IPS-18a (cell line): ENCODE measurements around the gene MYBPHL.

Experiments
- H3K27ac ChIP-seq: one replicate; pipeline ENCODE4 v1.5.1; 2013; ENCODE audit warnings: low read length
- H3K27me3 ChIP-seq: one replicate; pipeline ENCODE4 v1.6.1; 2013; ENCODE audit warnings: mild to moderate bottlenecking, low read length; ENCODE audit not compliant: control insufficient read depth, insufficient read depth
- H3K36me3 ChIP-seq: one replicate; pipeline ENCODE4 v1.6.1; 2013; ENCODE audit warnings: low read depth, low read length; ENCODE audit not compliant: control insufficient read depth
- H3K4me1 ChIP-seq: one replicate; pipeline ENCODE4 v1.6.1; 2013; ENCODE audit warnings: low read depth, low read length; ENCODE audit not compliant: control insufficient read depth
- H3K4me3 ChIP-seq: one replicate; pipeline ENCODE4 v1.5.1; 2013; ENCODE audit warnings: low read length
- H3K9ac ChIP-seq: one replicate; pipeline ENCODE4 v1.6.1; 2013; ENCODE audit warnings: mild to moderate bottlenecking, low read length, moderate library complexity
- H3K9me3 ChIP-seq: one replicate; pipeline ENCODE4 v1.6.1; 2013; ENCODE audit warnings: low read depth, low read length; ENCODE audit not compliant: control insufficient read depth

MYBPHL gene

GRCh38 chr1:109267743-109268300, 39.0 kb downstream of the MYBPHL start:
- Histone ChIP-seq H3K9me3 (no peaks in the 10 kb centered on the region), H3K36me3 (peaks cover 38% of the 10 kb centered on the region), H3K4me1 (no peaks in the 10 kb centered on the region), H3K27me3 (no peaks in the 10 kb centered on the region), H3K27ac (no peak overlapping the region), H3K9ac (no peak overlapping the region), H3K4me3 (no peak overlapping the region)

DNA sequence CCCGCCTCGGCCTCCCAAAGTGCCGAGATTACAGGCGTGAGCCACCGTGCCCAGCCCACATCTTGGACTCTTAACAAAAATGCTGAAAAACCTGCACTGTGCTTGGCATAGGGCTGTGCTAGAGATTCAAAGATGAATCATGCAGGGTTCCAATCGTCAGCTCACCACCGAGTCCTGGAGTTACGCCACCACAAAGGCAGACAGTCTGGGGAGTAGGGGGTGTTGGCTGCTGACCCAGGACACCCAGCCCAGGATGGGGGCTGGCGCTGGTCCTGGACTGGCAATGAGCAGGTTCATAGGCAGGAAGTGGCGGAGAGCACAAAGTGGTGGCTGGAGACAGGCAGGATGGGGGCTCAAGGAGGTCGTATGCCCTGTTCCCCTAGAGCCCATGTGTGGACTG, 39.8 kb downstream of the MYBPHL start:
- no peaks in the 10 kb centered on the region for H3K4me1 ChIP-seq
- no peaks in the 10 kb centered on the region for H3K9me3 ChIP-seq
- no peak overlapping the region for H3K27ac ChIP-seq
- no peaks in the 10 kb centered on the region for H3K27me3 ChIP-seq
- no peak overlapping the region for H3K9ac ChIP-seq
- H3K4me3 ChIP-seq = no peak overlapping the region
- H3K36me3 ChIP-seq = peaks cover 37% of the 10 kb centered on the region

- Histone ChIP-seq H3K4me1 (no peaks in the 10 kb centered on the region), H3K9me3 (no peaks in the 10 kb centered on the region), H3K27ac (no peak overlapping the region), H3K36me3 (peaks cover 40% of the 10 kb centered on the region), H3K27me3 (no peaks in the 10 kb centered on the region), H3K9ac (no peak overlapping the region), H3K4me3 (no peak overlapping the region)
Measured at GRCh38 chr1:109265741-109266330, 41.0 kb downstream of the MYBPHL start.

GRCh38 chr1:109265016-109265415, 41.8 kb downstream of the MYBPHL start:
- Histone ChIP-seq H3K36me3 (peaks cover 37% of the 10 kb centered on the region), H3K9ac (no peak overlapping the region), H3K9me3 (no peaks in the 10 kb centered on the region)

GRCh38 chr1:109264379-109264755, 42.4 kb downstream of the MYBPHL start:
- Histone ChIP-seq H3K4me1 (peaks cover 3% of the 10 kb centered on the region), H3K36me3 (peaks cover 33% of the 10 kb centered on the region)

More at GRCh38 chr1:109265016-109265415, 41.8 kb downstream of the MYBPHL start:
- no peak overlapping the region for H3K27ac ChIP-seq
- peaks cover 3% of the 10 kb centered on the region for H3K4me1 ChIP-seq
- H3K4me3 ChIP-seq = no peak overlapping the region
- H3K27me3 ChIP-seq = no peaks in the 10 kb centered on the region

DNA sequence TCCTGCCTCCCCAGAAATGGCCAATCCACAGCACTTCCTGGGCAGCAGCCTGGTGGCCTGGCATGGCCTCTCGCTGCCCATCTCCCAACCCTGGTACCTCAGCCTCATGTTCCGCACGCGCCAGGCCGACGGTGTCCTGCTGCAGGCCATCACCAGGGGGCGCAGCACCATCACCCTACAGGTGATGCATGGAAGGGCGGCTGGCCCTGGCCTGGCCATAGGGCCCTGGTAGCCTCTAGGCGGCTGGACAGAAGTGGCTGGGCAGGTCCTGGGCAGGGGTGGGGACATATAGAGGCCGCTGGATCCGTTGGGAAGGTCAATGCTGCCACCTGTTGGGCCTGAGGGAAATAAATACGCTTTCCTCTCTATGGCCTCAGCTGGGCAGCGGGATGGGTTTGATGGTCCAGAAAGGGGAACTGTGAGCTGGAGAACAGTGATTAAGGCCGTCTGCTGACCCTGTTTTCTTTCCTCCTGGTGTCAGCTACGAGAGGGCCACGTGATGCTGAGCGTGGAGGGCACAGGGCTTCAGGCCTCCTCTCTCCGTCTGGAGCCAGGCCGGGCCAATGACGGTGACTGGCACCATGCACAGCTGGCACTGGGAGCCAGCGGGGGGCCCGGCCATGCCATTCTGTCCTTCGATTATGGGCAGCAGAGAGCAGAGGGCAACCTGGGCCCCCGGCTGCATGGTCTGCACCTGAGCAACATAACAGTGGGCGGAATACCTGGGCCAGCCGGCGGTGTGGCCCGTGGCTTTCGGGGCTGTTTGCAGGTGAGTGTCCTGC, 43.0 kb downstream of the MYBPHL start:
- H3K9me3 ChIP-seq = no peaks in the 10 kb centered on the region
- H3K36me3 ChIP-seq = peaks cover 31% of the 10 kb centered on the region
- no peak overlapping the region for H3K9ac ChIP-seq
- no peak overlapping the region for H3K4me3 ChIP-seq
- H3K4me1 ChIP-seq = peaks cover 3% of the 10 kb centered on the region
- no peak overlapping the region for H3K27ac ChIP-seq
- no peaks in the 10 kb centered on the region for H3K27me3 ChIP-seq

More at GRCh38 chr1:109264379-109264755, 42.4 kb downstream of the MYBPHL start:
- H3K9me3 ChIP-seq = no peaks in the 10 kb centered on the region
- H3K9ac ChIP-seq = no peak overlapping the region
- no peak overlapping the region for H3K27ac ChIP-seq
- H3K4me3 ChIP-seq = no peak overlapping the region
- H3K27me3 ChIP-seq = no peaks in the 10 kb centered on the region

DNA sequence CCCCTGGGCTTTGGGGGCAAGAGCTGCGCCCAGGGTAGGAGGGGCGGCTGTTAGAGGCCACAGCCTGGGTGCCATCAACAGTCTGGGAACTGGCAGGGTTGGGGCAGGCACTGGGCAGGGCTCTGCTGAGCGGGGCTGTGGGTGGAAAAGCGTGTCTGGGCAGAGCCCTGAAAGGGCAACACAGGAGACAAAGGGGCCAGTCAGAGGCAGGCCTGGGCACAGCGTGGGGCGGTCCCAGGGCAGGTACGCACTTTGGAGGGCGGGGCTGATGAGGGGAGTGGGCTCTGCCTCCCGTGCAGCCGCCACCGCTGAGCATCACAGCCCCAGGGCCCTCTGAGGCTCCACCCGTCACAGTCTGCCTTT, 43.6 kb downstream of the MYBPHL start:
- Histone ChIP-seq H3K36me3 (peaks cover 28% of the 10 kb centered on the region), H3K27me3 (no peaks in the 10 kb centered on the region), H3K27ac (no peak overlapping the region), H3K4me1 (peaks cover 3% of the 10 kb centered on the region), H3K9me3 (no peaks in the 10 kb centered on the region), H3K9ac (no peak overlapping the region), H3K4me3 (no peak overlapping the region)

GRCh38 chr1:109262231-109263055, 44.4 kb downstream of the MYBPHL start:
- peaks cover 23% of the 10 kb centered on the region for H3K36me3 ChIP-seq
- H3K27ac ChIP-seq = no peak overlapping the region

GRCh38 chr1:109261578-109261977, 45.2 kb downstream of the MYBPHL start:
- Histone ChIP-seq H3K27me3 (no peaks in the 10 kb centered on the region), H3K4me3 (no peak overlapping the region), H3K9ac (no peak overlapping the region), H3K4me1 (peaks cover 3% of the 10 kb centered on the region), H3K9me3 (no peaks in the 10 kb centered on the region), H3K36me3 (peaks cover 22% of the 10 kb centered on the region), H3K27ac (no peak overlapping the region)

More at GRCh38 chr1:109262231-109263055, 44.4 kb downstream of the MYBPHL start:
- H3K27me3 ChIP-seq = no peaks in the 10 kb centered on the region
- no peak overlapping the region for H3K4me3 ChIP-seq
- H3K9me3 ChIP-seq = no peaks in the 10 kb centered on the region
- peaks cover 3% of the 10 kb centered on the region for H3K4me1 ChIP-seq
- H3K9ac ChIP-seq = no peak overlapping the region

- Histone ChIP-seq H3K9ac (no peak overlapping the region), H3K36me3 (peaks cover 22% of the 10 kb centered on the region), H3K4me1 (peaks cover 3% of the 10 kb centered on the region), H3K27me3 (no peaks in the 10 kb centered on the region), H3K4me3 (no peak overlapping the region), H3K9me3 (no peaks in the 10 kb centered on the region), H3K27ac (no peak overlapping the region)
Measured at GRCh38 chr1:109261006-109261405, 45.8 kb downstream of the MYBPHL start.
